ENCODE measurements around the gene FDCSP. TPM values are rescaled to one million over a fixed set of nuclear protein-coding genes. Genes with fewer than 3 reads are reported as not detected.

FDCSP gene
- total and polyA plus RNA-seq, 2 experiments from 2014 or later = not detected

GRCh38 chr4:70192895-70193294 is 33.0 kb upstream of the FDCSP start:
- H2AFZ ChIP-seq = no peak overlapping the region
- Mint-ChIP-seq H3K4me1 (peaks cover 8% of the 10 kb centered on the region; the same call in 2 of the 3 replicates), H3K9me3 (no peaks in the 10 kb centered on the region; the same call in 2 of the 3 replicates), H3K36me3 (ENCODE audit: low read depth) (no peaks in the 10 kb centered on the region), H3K27ac (no peak overlapping the region), H3K27me3 (ENCODE audit: insufficient read depth, low read depth, poor library complexity) (peaks cover 3% of the 10 kb centered on the region), H3K4me3 (no peak overlapping the region)
- no peak overlapping the region for H3K4me3 ChIP-seq
- no peaks in the 10 kb centered on the region for H3K27me3 ChIP-seq (ENCODE audit: insufficient read depth)
- no peak overlapping the region for H3K27ac ChIP-seq (ENCODE audit: low read depth)
- H3K4me2 ChIP-seq = no peak overlapping the region
- no peaks in the 10 kb centered on the region for H3K36me3 ChIP-seq (ENCODE audit: insufficient read depth)
- H3K4me1 ChIP-seq (ENCODE audit: insufficient read depth) = peaks cover 3% of the 10 kb centered on the region; the same call in 1 of the 2 replicates
- no peaks in the 10 kb centered on the region for H3K79me2 ChIP-seq (replicated peaks; ENCODE audit: insufficient read depth)
- DNase-seq (ENCODE audit: low spot score) (no peak), ATAC-seq (no peak)
- H3F3A ChIP-seq (replicated peaks; ENCODE audit: low read depth) = no peaks in the 10 kb centered on the region
- no peak for TF ChIP-seq EZH2 (IDR thresholded peaks at IDR 0.05; ENCODE audit: low read depth, unreplicated experiment)
- no peak for TF ChIP-seq ZNF331 (CRISPR knock-in tag; IDR thresholded peaks at IDR 0.05; ENCODE audit: low read depth)
- TF ChIP-seq CTCF (conservative IDR thresholded peaks at IDR 0.05; ENCODE audit: low read depth in 2 of 2) = no peak
- no peak for TF ChIP-seq JUNB (IDR thresholded peaks at IDR 0.05; ENCODE audit: unreplicated experiment)
- no peak for TF ChIP-seq NANOG (IDR thresholded peaks at IDR 0.05; ENCODE audit: borderline replicate concordance)
- H3K9me2 ChIP-seq (ENCODE audit: insufficient read depth) = no peaks in the 10 kb centered on the region
- no peaks in the 10 kb centered on the region for H4K20me1 ChIP-seq (replicated peaks; ENCODE audit: insufficient read depth)

- H3K36me3 ChIP-seq (ENCODE audit: insufficient read depth) = no peaks in the 10 kb centered on the region
- no peak within 1 kb of the TSS for H3K4me2 ChIP-seq
- no peaks in the 10 kb centered on the region for H3K79me2 ChIP-seq (replicated peaks; ENCODE audit: insufficient read depth)
- no peaks in the 10 kb centered on the region for H3K9me2 ChIP-seq (ENCODE audit: insufficient read depth)
- H3K4me3 ChIP-seq = no peak within 1 kb of the TSS
- Mint-ChIP-seq H3K27ac (no peak within 1 kb of the TSS), H3K36me3 (ENCODE audit: low read depth) (no peaks in the 10 kb centered on the region), H3K4me1 (peaks cover 12% of the 10 kb centered on the region; the same call in 2 of the 3 replicates), H3K27me3 (ENCODE audit: insufficient read depth, low read depth, poor library complexity) (peaks cover 3% of the 10 kb centered on the region), H3K4me3 (no peak within 1 kb of the TSS), H3K9me3 (no peaks in the 10 kb centered on the region; the same call in 2 of the 3 replicates)
- ATAC-seq (no peak), DNase-seq (ENCODE audit: low spot score) (no peak)
- H3K27me3 ChIP-seq (ENCODE audit: insufficient read depth) = no peaks in the 10 kb centered on the region
- H3K4me1 ChIP-seq (ENCODE audit: insufficient read depth) = peaks cover 1% of the 10 kb centered on the region; the same call in 1 of the 2 replicates
- H2AFZ ChIP-seq = no peak within 1 kb of the TSS
- no peaks in the 10 kb centered on the region for H3F3A ChIP-seq (replicated peaks; ENCODE audit: low read depth)
- H3K27ac ChIP-seq (ENCODE audit: low read depth) = no peak within 1 kb of the TSS
- no peaks in the 10 kb centered on the region for H4K20me1 ChIP-seq (replicated peaks; ENCODE audit: insufficient read depth)
- TF ChIP-seq ZNF462 (CRISPR knock-in tag; IDR thresholded peaks at IDR 0.05) (no peak), STAT1 (IDR thresholded peaks at IDR 0.05; ENCODE audit: unreplicated experiment) (no peak), EZH2phosphoT487 (IDR thresholded peaks at IDR 0.05; ENCODE audit: unreplicated experiment) (no peak), POLR2AphosphoS5 (IDR thresholded peaks at IDR 0.05; ENCODE audit: low read depth) (no peak), JUNB (IDR thresholded peaks at IDR 0.05; ENCODE audit: unreplicated experiment) (no peak), ETS1 (IDR thresholded peaks at IDR 0.05) (no peak)
Observed at GRCh38 chr4:70195425-70195824, 30.5 kb upstream of the FDCSP start, which contains the start of gene ODAM. Gene ODAM (plus strand): TSS chr4:70195725. CDS start chr4:70196544, 819 bp downstream.
